ENCODE results near the gene GPX6.
"Not testable (repeated sequence)": the region's sequence is repeated elsewhere in the genome, so short reads cannot be mapped to it uniquely, and the experiment has no call there.

The GPX6 gene

DNA sequence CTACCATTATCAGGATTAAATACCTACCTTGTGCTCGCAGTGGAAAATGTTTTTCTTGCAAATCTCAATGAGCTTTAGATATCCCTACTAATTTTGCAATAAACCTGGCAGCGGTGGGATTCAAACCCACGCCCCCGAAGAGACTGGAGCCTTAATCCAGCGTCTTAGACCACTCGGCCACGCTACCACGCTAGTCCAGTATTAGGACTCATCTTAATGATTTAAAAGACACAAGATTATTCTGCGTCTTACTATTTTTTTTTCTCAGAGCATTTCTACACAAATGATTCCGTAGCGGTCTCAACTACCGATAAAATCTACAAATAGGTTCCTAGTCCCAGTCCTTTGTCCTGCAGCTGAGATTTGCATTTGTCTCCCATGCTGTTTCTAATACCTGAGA is 37.1 kb downstream of the GPX6 start:
- no peaks in the 10 kb centered on the region for H4K20me1 ChIP-seq (ENCODE audit: insufficient read depth, low read length)
- H3K9me2 ChIP-seq (ENCODE audit: low read depth, low read length) = no peaks in the 10 kb centered on the region
- no peaks in the 10 kb centered on the region for H3F3A ChIP-seq (ENCODE audit: insufficient read depth, low read length)
- H3K9me3 ChIP-seq (ENCODE audit: low read length) = no peaks in the 10 kb centered on the region
- no peaks in the 10 kb centered on the region for H3K4me1 ChIP-seq (ENCODE audit: insufficient read depth, low read length, severe bottlenecking)
- H3K79me2 ChIP-seq (ENCODE audit: insufficient read depth, low read length) = no peaks in the 10 kb centered on the region
- no peaks in the 10 kb centered on the region for H3K36me3 ChIP-seq (ENCODE audit: insufficient read depth, low read length)
- H3K27me3 ChIP-seq (ENCODE audit: insufficient read depth, low read length) = no peaks in the 10 kb centered on the region
- no peak overlapping the region for H3K27ac ChIP-seq (ENCODE audit: low read depth, low read length, poor library complexity, severe bottlenecking)
- no peak overlapping the region for H2AFZ ChIP-seq (ENCODE audit: low read length)
- no peak overlapping the region for H3K4me3 ChIP-seq (ENCODE audit: low read depth, low read length, poor library complexity, severe bottlenecking)
- H3K9ac ChIP-seq (ENCODE audit: low read length) = no peak overlapping the region
- TF ChIP-seq EZH2 (IDR thresholded peaks at IDR 0.05; ENCODE audit: borderline replicate concordance, low read length) = no peak
- TF ChIP-seq, protein P1, sequence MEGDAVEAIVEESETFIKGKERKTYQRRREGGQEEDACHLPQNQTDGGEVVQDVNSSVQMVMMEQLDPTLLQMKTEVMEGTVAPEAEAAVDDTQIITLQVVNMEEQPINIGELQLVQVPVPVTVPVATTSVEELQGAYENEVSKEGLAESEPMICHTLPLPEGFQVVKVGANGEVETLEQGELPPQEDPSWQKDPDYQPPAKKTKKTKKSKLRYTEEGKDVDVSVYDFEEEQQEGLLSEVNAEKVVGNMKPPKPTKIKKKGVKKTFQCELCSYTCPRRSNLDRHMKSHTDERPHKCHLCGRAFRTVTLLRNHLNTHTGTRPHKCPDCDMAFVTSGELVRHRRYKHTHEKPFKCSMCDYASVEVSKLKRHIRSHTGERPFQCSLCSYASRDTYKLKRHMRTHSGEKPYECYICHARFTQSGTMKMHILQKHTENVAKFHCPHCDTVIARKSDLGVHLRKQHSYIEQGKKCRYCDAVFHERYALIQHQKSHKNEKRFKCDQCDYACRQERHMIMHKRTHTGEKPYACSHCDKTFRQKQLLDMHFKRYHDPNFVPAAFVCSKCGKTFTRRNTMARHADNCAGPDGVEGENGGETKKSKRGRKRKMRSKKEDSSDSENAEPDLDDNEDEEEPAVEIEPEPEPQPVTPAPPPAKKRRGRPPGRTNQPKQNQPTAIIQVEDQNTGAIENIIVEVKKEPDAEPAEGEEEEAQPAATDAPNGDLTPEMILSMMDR (IDR thresholded peaks at IDR 0.05; ENCODE audit: low read length) = no peak
- no peak overlapping the region for H3K4me2 ChIP-seq (ENCODE audit: low read length)

DNA sequence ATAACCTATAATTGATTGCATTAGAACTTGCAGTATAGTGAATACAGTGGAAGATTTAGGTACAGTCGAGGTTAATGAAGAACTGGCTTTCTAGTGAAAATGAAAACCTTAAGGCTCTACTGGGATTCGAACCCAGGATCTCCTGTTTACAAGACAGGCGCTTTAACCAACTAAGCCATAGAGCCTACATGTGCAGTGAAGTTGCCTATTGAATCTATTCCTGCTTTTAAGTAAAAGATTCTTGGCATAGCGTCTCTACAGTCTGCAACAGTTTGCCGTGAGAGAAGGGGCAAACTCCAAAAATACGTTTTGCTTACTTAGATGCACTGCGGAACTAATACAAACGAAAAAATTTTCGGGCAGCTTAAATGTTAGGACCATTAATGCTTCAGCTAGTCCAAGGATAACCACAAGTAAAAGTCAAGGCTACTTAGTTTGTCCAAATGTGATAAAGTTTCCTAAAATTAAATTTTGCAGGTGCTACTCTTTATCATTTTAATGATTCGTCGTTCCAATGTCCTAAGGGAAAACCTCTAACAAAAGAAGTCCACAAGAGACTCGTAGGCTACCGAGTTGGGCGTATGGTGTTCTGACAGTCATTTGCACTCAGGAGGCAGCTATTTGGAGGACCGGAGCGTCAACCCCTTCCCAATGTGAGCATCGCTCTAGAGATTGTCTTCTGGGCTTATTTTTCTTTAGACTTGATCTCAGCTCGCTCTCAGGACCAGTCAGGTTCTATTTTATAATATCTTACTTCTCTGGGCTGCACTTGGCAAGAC is 41.0 kb downstream of the GPX6 start:
- no peak for TF ChIP-seq EZH2 (IDR thresholded peaks at IDR 0.05; ENCODE audit: borderline replicate concordance, low read length)
- TF ChIP-seq, protein P1 (IDR thresholded peaks at IDR 0.05; ENCODE audit: low read length) = no peak
- Histone ChIP-seq H4K20me1 (ENCODE audit: insufficient read depth, low read length) (no peaks in the 10 kb centered on the region), H2AFZ (ENCODE audit: low read length) (no peak overlapping the region), H3K4me1 (ENCODE audit: insufficient read depth, low read length, severe bottlenecking) (no peaks in the 10 kb centered on the region), H3K4me3 (ENCODE audit: low read depth, low read length, poor library complexity, severe bottlenecking) (no peak overlapping the region), H3K9ac (ENCODE audit: low read length) (no peak overlapping the region), H3F3A (ENCODE audit: insufficient read depth, low read length) (no peaks in the 10 kb centered on the region), H3K9me2 (ENCODE audit: low read depth, low read length) (no peaks in the 10 kb centered on the region), H3K9me3 (ENCODE audit: low read length) (no peaks in the 10 kb centered on the region), H3K4me2 (ENCODE audit: low read length) (no peak overlapping the region), H3K27me3 (ENCODE audit: insufficient read depth, low read length) (no peaks in the 10 kb centered on the region), H3K36me3 (ENCODE audit: insufficient read depth, low read length) (no peaks in the 10 kb centered on the region), H3K27ac (ENCODE audit: low read depth, low read length, poor library complexity, severe bottlenecking) (no peak overlapping the region), H3K79me2 (ENCODE audit: insufficient read depth, low read length) (no peaks in the 10 kb centered on the region)

DNA sequence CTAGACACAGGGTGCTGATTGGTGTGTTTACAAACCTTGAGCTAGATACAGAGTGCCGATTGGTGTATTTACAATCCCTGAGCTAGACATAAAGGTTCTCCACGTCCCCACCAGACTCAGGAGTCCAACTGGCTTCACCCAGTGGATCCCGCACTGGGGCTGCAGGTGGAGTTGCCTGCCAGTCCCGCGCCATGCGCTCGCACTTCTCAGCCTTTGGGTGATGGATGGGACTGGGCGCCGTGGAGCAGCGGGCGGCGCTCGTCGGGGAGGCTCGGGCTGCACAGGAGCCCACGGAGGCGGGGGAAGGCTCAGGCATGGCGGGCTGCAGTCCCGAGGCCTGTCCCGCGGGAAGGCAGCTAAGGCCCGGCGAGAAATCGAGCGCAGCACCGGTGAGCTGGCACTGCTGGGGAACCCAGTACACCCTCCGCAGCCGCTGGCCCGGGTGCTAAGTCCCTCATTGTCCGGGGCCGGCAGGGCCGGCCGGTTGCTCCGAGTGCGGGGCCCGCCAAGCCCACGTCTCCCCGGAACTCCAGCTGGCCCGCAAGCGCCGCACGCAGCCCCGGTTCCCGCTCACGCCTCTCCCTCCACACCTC is 46.3 kb downstream of the GPX6 start:
- H2AFZ ChIP-seq (ENCODE audit: low read length); H3K9me2 ChIP-seq (ENCODE audit: low read depth, low read length); H3K4me1 ChIP-seq (ENCODE audit: insufficient read depth, low read length, severe bottlenecking); H3F3A ChIP-seq (ENCODE audit: insufficient read depth, low read length); H3K9me3 ChIP-seq (ENCODE audit: low read length); H3K4me2 ChIP-seq (ENCODE audit: low read length); H3K79me2 ChIP-seq (ENCODE audit: insufficient read depth, low read length); H3K4me3 ChIP-seq (ENCODE audit: low read depth, low read length, poor library complexity, severe bottlenecking); H3K9ac ChIP-seq (ENCODE audit: low read length); H3K36me3 ChIP-seq (ENCODE audit: insufficient read depth, low read length); H3K27me3 ChIP-seq (ENCODE audit: insufficient read depth, low read length); H4K20me1 ChIP-seq (ENCODE audit: insufficient read depth, low read length); H3K27ac ChIP-seq (ENCODE audit: low read depth, low read length, poor library complexity, severe bottlenecking): not testable (repeated sequence)

DNA sequence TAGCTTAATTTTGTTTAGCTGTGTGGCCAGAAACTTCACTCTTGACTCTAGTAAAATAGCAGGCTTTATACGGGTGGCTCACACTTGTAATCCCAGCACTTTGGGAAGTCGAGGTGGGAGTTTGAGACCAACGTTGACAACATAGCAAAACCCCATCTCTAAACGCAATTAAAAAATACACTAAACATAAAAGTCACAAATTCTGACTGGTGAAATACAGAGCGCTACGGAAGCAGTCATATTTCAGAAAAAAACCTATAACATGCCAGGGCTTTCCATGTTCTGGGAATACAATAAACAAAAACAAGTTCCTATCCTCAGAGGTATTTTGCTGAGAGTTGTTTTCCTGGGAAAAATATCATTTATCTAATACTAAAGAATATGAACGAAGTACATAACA is 47.5 kb downstream of the GPX6 start:
- H3K27me3 ChIP-seq (ENCODE audit: insufficient read depth, low read length) = no peaks in the 10 kb centered on the region
- TF ChIP-seq EZH2 (IDR thresholded peaks at IDR 0.05; ENCODE audit: borderline replicate concordance, low read length) = no peak
- TF ChIP-seq, protein P1 (IDR thresholded peaks at IDR 0.05; ENCODE audit: low read length) = no peak
- no peaks in the 10 kb centered on the region for H3K36me3 ChIP-seq (ENCODE audit: insufficient read depth, low read length)
- no peak overlapping the region for H2AFZ ChIP-seq (ENCODE audit: low read length)
- no peak overlapping the region for H3K27ac ChIP-seq (ENCODE audit: low read depth, low read length, poor library complexity, severe bottlenecking)
- no peak overlapping the region for H3K4me3 ChIP-seq (ENCODE audit: low read depth, low read length, poor library complexity, severe bottlenecking)
- H3K9me3 ChIP-seq (ENCODE audit: low read length) = 0 out of 2 replicates have a peak, but pooled peaks cover 3% of the 10 kb centered on the region
- H4K20me1 ChIP-seq (ENCODE audit: insufficient read depth, low read length) = no peaks in the 10 kb centered on the region
- no peaks in the 10 kb centered on the region for H3K4me1 ChIP-seq (ENCODE audit: insufficient read depth, low read length, severe bottlenecking)
- H3K4me2 ChIP-seq (ENCODE audit: low read length) = no peak overlapping the region
- H3K9me2 ChIP-seq (ENCODE audit: low read depth, low read length) = no peaks in the 10 kb centered on the region
- H3K9ac ChIP-seq (ENCODE audit: low read length) = no peak overlapping the region
- no peaks in the 10 kb centered on the region for H3K79me2 ChIP-seq (ENCODE audit: insufficient read depth, low read length)
- H3F3A ChIP-seq (ENCODE audit: insufficient read depth, low read length) = no peaks in the 10 kb centered on the region
